ENCODE data around the gene SLC35A1.

The SLC35A1 gene

GRCh38 chr6:87518453-87518852 is 45.7 kb downstream of the SLC35A1 start:
- Histone ChIP-seq H4K8ac (ENCODE audit: low read depth, low read length) (no peak overlapping the region), H2BK12ac (ENCODE audit: low read length) (no peak overlapping the region), H3K4ac (ENCODE audit: low read depth, low read length) (no peak overlapping the region), H3K4me1 (ENCODE audit: control insufficient read depth in 1 of 2, insufficient read depth in 2 of 2, low read length in 2 of 2) (no peaks in the 10 kb centered on the region), H4K12ac (ENCODE audit: low read depth, low read length) (no peak overlapping the region), H3K14ac (ENCODE audit: low read length) (no peak overlapping the region), H2BK5ac (ENCODE audit: low read depth, low read length, poor library complexity) (no peak overlapping the region), H3K18ac (ENCODE audit: low read length) (no peak overlapping the region), H3K79me1 (ENCODE audit: low read length) (no peaks in the 10 kb centered on the region), H3K27me3 (ENCODE audit: insufficient read depth, low read length) (no peaks in the 10 kb centered on the region), H3K4me3 (ENCODE audit: low read depth, low read length) (no peak overlapping the region), H3K9me3 (ENCODE audit: insufficient read depth, low read depth, low read length) (no peaks in the 10 kb centered on the region), H2AK5ac (ENCODE audit: low read length) (no peak overlapping the region), H2BK120ac (ENCODE audit: insufficient read depth, low read length, poor library complexity) (no peak overlapping the region), H3K27ac (ENCODE audit: low read depth, low read length) (no peak overlapping the region), H3K9ac (ENCODE audit: low read length) (no peak overlapping the region), H2AFZ (ENCODE audit: insufficient read depth, low read length, poor library complexity) (no peak overlapping the region), H4K91ac (ENCODE audit: low read depth, low read length) (no peak overlapping the region), H3K23ac (ENCODE audit: low read length) (no peak overlapping the region), H3K36me3 (ENCODE audit: control insufficient read depth in 1 of 2, insufficient read depth in 2 of 2, low read length in 2 of 2) (peaks cover 14 to 29% of the 10 kb centered on the region in 2 experiments), H3K79me2 (ENCODE audit: control insufficient read depth, insufficient read depth, low read length, poor library complexity) (no peaks in the 10 kb centered on the region), H3K4me2 (ENCODE audit: low read length) (no peak overlapping the region)
- no CpG with 5 or more reads among the region's 8 CpGs for WGBS (ENCODE audit: extremely low coverage, insufficient coverage, insufficient read length)
- DNase-seq = no peak

GRCh38 chr6:87522686-87523085 is 49.9 kb downstream of the SLC35A1 start:
- no peaks in the 10 kb centered on the region for H3K4me1 ChIP-seq (ENCODE audit: control insufficient read depth in 1 of 2, insufficient read depth in 2 of 2, low read length in 2 of 2)
- no peaks in the 10 kb centered on the region for H3K79me2 ChIP-seq (ENCODE audit: control insufficient read depth, insufficient read depth, low read length, poor library complexity)
- H3K27me3 ChIP-seq (ENCODE audit: insufficient read depth, low read length) = no peaks in the 10 kb centered on the region
- no peak overlapping the region for H2BK5ac ChIP-seq (ENCODE audit: low read depth, low read length, poor library complexity)
- WGBS (ENCODE audit: extremely low coverage, insufficient coverage, insufficient read length) = no CpG with 5 or more reads among the region's 3 CpGs
- H3K4me3 ChIP-seq (ENCODE audit: low read depth, low read length) = no peak overlapping the region
- no peak overlapping the region for H4K8ac ChIP-seq (ENCODE audit: low read depth, low read length)
- no peak overlapping the region for H3K18ac ChIP-seq (ENCODE audit: low read length)
- no peak overlapping the region for H2BK120ac ChIP-seq (ENCODE audit: insufficient read depth, low read length, poor library complexity)
- no peak for DNase-seq
- no peak overlapping the region for H3K23ac ChIP-seq (ENCODE audit: low read length)
- no peak overlapping the region for H3K14ac ChIP-seq (ENCODE audit: low read length)
- H2BK12ac ChIP-seq (ENCODE audit: low read length) = no peak overlapping the region
- peaks cover 7 to 16% of the 10 kb centered on the region in 2 experiments for H3K36me3 ChIP-seq (ENCODE audit: control insufficient read depth in 1 of 2, insufficient read depth in 2 of 2, low read length in 2 of 2)
- no peak overlapping the region for H4K12ac ChIP-seq (ENCODE audit: low read depth, low read length)
- no peak overlapping the region for H3K9ac ChIP-seq (ENCODE audit: low read length)
- H3K9me3 ChIP-seq (ENCODE audit: insufficient read depth, low read depth, low read length) = no peaks in the 10 kb centered on the region
- no peak overlapping the region for H2AFZ ChIP-seq (ENCODE audit: insufficient read depth, low read length, poor library complexity)
- H3K4me2 ChIP-seq (ENCODE audit: low read length) = no peak overlapping the region
- no peak overlapping the region for H3K27ac ChIP-seq (ENCODE audit: low read depth, low read length)
- H3K79me1 ChIP-seq (ENCODE audit: low read length) = no peaks in the 10 kb centered on the region
- no peak overlapping the region for H4K91ac ChIP-seq (ENCODE audit: low read depth, low read length)
- no peak overlapping the region for H3K4ac ChIP-seq (ENCODE audit: low read depth, low read length)
- no peak overlapping the region for H2AK5ac ChIP-seq (ENCODE audit: low read length)

GRCh38 chr6:87529221-87529620 is 56.4 kb downstream of the SLC35A1 start:
- no CpG with 5 or more reads among the region's 1 CpG for WGBS (ENCODE audit: extremely low coverage, insufficient coverage, insufficient read length)
- Histone ChIP-seq H3K27ac (ENCODE audit: low read depth, low read length) (no peak overlapping the region), H2BK12ac (ENCODE audit: low read length) (no peak overlapping the region), H3K36me3 (ENCODE audit: control insufficient read depth in 1 of 2, insufficient read depth in 2 of 2, low read length in 2 of 2) (peaks cover 7 to 9% of the 10 kb centered on the region in 2 experiments), H4K91ac (ENCODE audit: low read depth, low read length) (no peak overlapping the region), H2AFZ (ENCODE audit: insufficient read depth, low read length, poor library complexity) (no peak overlapping the region), H3K4ac (ENCODE audit: low read depth, low read length) (no peak overlapping the region), H3K14ac (ENCODE audit: low read length) (no peak overlapping the region), H3K4me1 (ENCODE audit: control insufficient read depth in 1 of 2, insufficient read depth in 2 of 2, low read length in 2 of 2) (no peaks in the 10 kb centered on the region), H3K9me3 (ENCODE audit: insufficient read depth, low read depth, low read length) (no peaks in the 10 kb centered on the region), H3K79me2 (ENCODE audit: control insufficient read depth, insufficient read depth, low read length, poor library complexity) (no peaks in the 10 kb centered on the region), H3K23ac (ENCODE audit: low read length) (no peak overlapping the region), H3K18ac (ENCODE audit: low read length) (no peak overlapping the region), H3K4me2 (ENCODE audit: low read length) (no peak overlapping the region), H2BK5ac (ENCODE audit: low read depth, low read length, poor library complexity) (no peak overlapping the region), H3K4me3 (ENCODE audit: low read depth, low read length) (no peak overlapping the region), H3K79me1 (ENCODE audit: low read length) (no peaks in the 10 kb centered on the region), H3K27me3 (ENCODE audit: insufficient read depth, low read length) (no peaks in the 10 kb centered on the region), H4K12ac (ENCODE audit: low read depth, low read length) (no peak overlapping the region), H3K9ac (ENCODE audit: low read length) (no peak overlapping the region), H2BK120ac (ENCODE audit: insufficient read depth, low read length, poor library complexity) (no peak overlapping the region), H4K8ac (ENCODE audit: low read depth, low read length) (no peak overlapping the region), H2AK5ac (ENCODE audit: low read length) (no peak overlapping the region)
- no peak for DNase-seq

- Histone ChIP-seq H3K27me3 (ENCODE audit: insufficient read depth, low read length) (no peaks in the 10 kb centered on the region), H3K4me1 (ENCODE audit: control insufficient read depth in 1 of 2, insufficient read depth in 2 of 2, low read length in 2 of 2) (no peaks in the 10 kb centered on the region), H3K4me3 (ENCODE audit: low read depth, low read length) (no peak overlapping the region), H2AFZ (ENCODE audit: insufficient read depth, low read length, poor library complexity) (no peak overlapping the region), H2BK5ac (ENCODE audit: low read depth, low read length, poor library complexity) (no peak overlapping the region), H4K8ac (ENCODE audit: low read depth, low read length) (no peak overlapping the region), H3K9me3 (ENCODE audit: insufficient read depth, low read depth, low read length) (no peaks in the 10 kb centered on the region), H3K4me2 (ENCODE audit: low read length) (no peak overlapping the region), H3K23ac (ENCODE audit: low read length) (no peak overlapping the region), H3K14ac (ENCODE audit: low read length) (no peak overlapping the region), H3K79me2 (ENCODE audit: control insufficient read depth, insufficient read depth, low read length, poor library complexity) (no peaks in the 10 kb centered on the region), H3K9ac (ENCODE audit: low read length) (no peak overlapping the region), H3K27ac (ENCODE audit: low read depth, low read length) (no peak overlapping the region), H3K4ac (ENCODE audit: low read depth, low read length) (no peak overlapping the region), H4K91ac (ENCODE audit: low read depth, low read length) (no peak overlapping the region), H2BK12ac (ENCODE audit: low read length) (no peak overlapping the region), H3K79me1 (ENCODE audit: low read length) (no peaks in the 10 kb centered on the region), H2AK5ac (ENCODE audit: low read length) (no peak overlapping the region), H3K18ac (ENCODE audit: low read length) (no peak overlapping the region), H3K36me3 (ENCODE audit: control insufficient read depth in 1 of 2, insufficient read depth in 2 of 2, low read length in 2 of 2) (peaks cover 10 to 17% of the 10 kb centered on the region in 2 experiments), H2BK120ac (ENCODE audit: insufficient read depth, low read length, poor library complexity) (no peak overlapping the region), H4K12ac (ENCODE audit: low read depth, low read length) (no peak overlapping the region)
- WGBS (ENCODE audit: extremely low coverage, insufficient coverage, insufficient read length) = no CpG with 5 or more reads among the region's 2 CpGs
- DNase-seq = no peak
Observed at GRCh38 chr6:87534377-87535047, 61.7 kb downstream of the SLC35A1 start.
